B cell (primary cell): ENCODE measurements around the gene BRD1. TPM values are rescaled to one million over a fixed set of nuclear protein-coding genes. Genes with fewer than 3 reads are reported as not detected.

ENCODE experiments used
- ATAC-seq: fragments of 200-7000 bp; cut with Tn5 transposase; one replicate; pipeline ENCODE4 v1.10.0; 2021; ENCODE audit warnings: low read depth, mild to moderate bottlenecking, moderate number of reproducible peaks, moderate library complexity
- CTCF ChIA-PET: fragments of 350-600 bp; sonication (Branson Sonifier 250); formaldehyde crosslinking; loops from one replicate; lab custom pipeline; 2021; ENCODE audit warnings: antibody characterized with exemption, inconsistent platforms; lab: Charles Lee
- POLR2A ChIA-PET: fragments of 350-600 bp; sonication (Branson Sonifier 250); formaldehyde crosslinking; loops from one replicate; lab custom pipeline; 2021; ENCODE audit warnings: antibody characterized with exemption; lab: Charles Lee
- DNase-seq: peaks from one replicate; pipeline ENCODE4 v3.0.0; 2013
- H2AFZ ChIP-seq: 2 replicates; pipeline ENCODE4 v1.6.1; 2012; ENCODE audit warnings: mild to moderate bottlenecking, low read depth, low read length; ENCODE audit not compliant: insufficient read depth, poor library complexity, severe bottlenecking
- H3K27ac ChIP-seq, 2 donors: 1 replicate in 1 of 2; 2 replicates in 1 of 2; pipeline ENCODE4 v1.5.1; 2012 to 2013; ENCODE audit warnings: low read length in 2 of 2, mild to moderate bottlenecking in 2 of 2, moderate library complexity in 1 of 2
- H3K27me3 ChIP-seq, 4 experiments: fragments of 200-600 bp in 1 of 4; sonication (generic) in 1 of 4; replicated peaks in 1 of 4; 1 replicate in 2 of 4; 2 replicates in 2 of 4; pipeline versions ENCODE4 v1.6.1 to v1.7.0; 2013 to 2016; ENCODE audit warnings: low read length in 3 of 4, mild to moderate bottlenecking in 2 of 4, mixed read lengths in 1 of 4, moderate library complexity in 1 of 4; ENCODE audit not compliant: insufficient read depth in 4 of 4, control insufficient read depth in 3 of 4; ENCODE audit errors: control extremely low read depth in 1 of 4
- H3K36me3 ChIP-seq, 2 experiments: replicated peaks in 1 of 2; 1 replicate in 1 of 2; 2 replicates in 1 of 2; pipeline versions ENCODE4 v1.6.1 to v1.7.1; 2013; ENCODE audit warnings: low read length in 1 of 2; ENCODE audit not compliant: insufficient read depth in 2 of 2, control insufficient read depth in 1 of 2; ENCODE audit errors: control extremely low read depth in 1 of 2, extremely low read depth in 1 of 2
- H3K4me1 ChIP-seq, 2 donors: fragments of 200-600 bp in 1 of 2; sonication (generic) in 1 of 2; 1 replicate in 1 of 2; 2 replicates in 1 of 2; pipeline versions ENCODE4 v1.5.1 to v1.6.1; 2013 to 2017; ENCODE audit warnings: low read length in 2 of 2; ENCODE audit not compliant: control insufficient read depth in 2 of 2, insufficient read depth in 2 of 2
- H3K4me2 ChIP-seq: replicated peaks from 2 replicates; pipeline ENCODE3; 2012; ENCODE audit warnings: mild to moderate bottlenecking, low read depth, low read length; ENCODE audit not compliant: poor library complexity, severe bottlenecking
- H3K4me3 ChIP-seq, 5 experiments: fragments of 200-600 bp in 1 of 5; sonication (generic) in 1 of 5; 1 replicate in 3 of 5; 2 replicates in 2 of 5; pipeline versions ENCODE4 v1.5.1 to v1.7.0; 2011 to 2016; ENCODE audit warnings: low read length in 4 of 5, mild to moderate bottlenecking in 4 of 5, low read depth in 2 of 5, control low read depth in 1 of 5, moderate library complexity in 1 of 5; ENCODE audit not compliant: insufficient read depth in 1 of 5; ENCODE audit errors: control extremely low read depth in 1 of 5, extremely low read depth in 1 of 5
- H3K79me2 ChIP-seq: fragments of 200-600 bp; sonication (generic); one replicate; pipeline ENCODE4 v1.6.0; 2016; ENCODE audit warnings: low read length; ENCODE audit not compliant: control insufficient read depth, insufficient read depth
- H3K9ac ChIP-seq: fragments of 200-600 bp; sonication (generic); 2 replicates; pipeline ENCODE4 v1.6.1; 2017; ENCODE audit warnings: mild to moderate bottlenecking, low read length, moderate library complexity
- H3K9me3 ChIP-seq, 3 donors: one replicate each; pipeline versions ENCODE4 v1.6.1 to v1.7.1; 2013; ENCODE audit warnings: low read length in 2 of 3; ENCODE audit not compliant: control insufficient read depth in 2 of 3, insufficient read depth in 1 of 3; ENCODE audit errors: control extremely low read depth in 1 of 3
- H4K20me1 ChIP-seq: 2 replicates; pipeline ENCODE4 v1.6.0; 2012; ENCODE audit warnings: mild to moderate bottlenecking, low read length; ENCODE audit not compliant: insufficient read depth, control insufficient read depth, poor library complexity, severe bottlenecking
- H3K27ac Mint-ChIP-seq: one replicate; pipeline ENCODE4 v1.8.0; 2021; ENCODE audit warnings: mixed read lengths
- H3K27me3 Mint-ChIP-seq: one replicate; pipeline ENCODE4 v1.8.0; 2021; ENCODE audit warnings: mixed read lengths
- H3K4me1 Mint-ChIP-seq: one replicate; pipeline ENCODE4 v1.8.0; 2021; ENCODE audit warnings: mixed read lengths
- H3K4me3 Mint-ChIP-seq: one replicate; pipeline ENCODE4 v1.8.0; 2021; ENCODE audit warnings: mixed read lengths
- H3K9me3 Mint-ChIP-seq: one replicate; pipeline ENCODE4 v1.8.0; 2022; ENCODE audit warnings: mixed read lengths; ENCODE audit not compliant: insufficient read depth
- EZH2 ChIP-seq: IDR thresholded peaks from 2 replicates; pipeline ENCODE4 v1.6.1; 2012; ENCODE audit warnings: borderline replicate concordance, low read depth, mild to moderate bottlenecking, moderate library complexity, low read length; ENCODE audit not compliant: insufficient read depth, poor library complexity, severe bottlenecking
- WGBS: methylation state at CpG from one replicate; pipeline ENCODE4 v1.1.5; 2013; ENCODE audit warnings: missing lambda C conversion rate; ENCODE audit not compliant: insufficient coverage; 5-methylcytosine and 5-hydroxymethylcytosine counted together
- intact Hi-C: fragments of 100-400 bp; cut with micrococcal nuclease; formaldehyde crosslinking; loops from one replicate; pipeline ENCODE4 v1.10.0; 2022
- polyA plus RNA-seq: library from polyadenylated mRNA; depleted of rRNA; stranded (reverse); fragments of >200 nt; gene quantifications from 2 replicates; pipeline ENCODE4 v1.2.3, GENCODE V29; 2012
- total RNA-seq, 2 donors: library from RNA; stranded (reverse); fragments of 120-200 nt in 1 of 2; gene quantifications; 1 replicate in 1 of 2; 2 replicates in 1 of 2; pipeline versions ENCODE4 v1.2.3 to v1.2.4, GENCODE V29; 2013 to 2022
- TF ChIP-seq, protein P1 (sequence below): fragments of 200-600 bp; IDR thresholded peaks from one replicate; pipeline ENCODE4 v1.8.0; 2022; ENCODE audit warnings: antibody characterized with exemption, mild to moderate bottlenecking

Gene BRD1
- total and polyA plus RNA-seq, 2 donors (not counting 1 experiment from before 2014, with no cell fraction given) = 16.9 to 73.3 TPM

DNA sequence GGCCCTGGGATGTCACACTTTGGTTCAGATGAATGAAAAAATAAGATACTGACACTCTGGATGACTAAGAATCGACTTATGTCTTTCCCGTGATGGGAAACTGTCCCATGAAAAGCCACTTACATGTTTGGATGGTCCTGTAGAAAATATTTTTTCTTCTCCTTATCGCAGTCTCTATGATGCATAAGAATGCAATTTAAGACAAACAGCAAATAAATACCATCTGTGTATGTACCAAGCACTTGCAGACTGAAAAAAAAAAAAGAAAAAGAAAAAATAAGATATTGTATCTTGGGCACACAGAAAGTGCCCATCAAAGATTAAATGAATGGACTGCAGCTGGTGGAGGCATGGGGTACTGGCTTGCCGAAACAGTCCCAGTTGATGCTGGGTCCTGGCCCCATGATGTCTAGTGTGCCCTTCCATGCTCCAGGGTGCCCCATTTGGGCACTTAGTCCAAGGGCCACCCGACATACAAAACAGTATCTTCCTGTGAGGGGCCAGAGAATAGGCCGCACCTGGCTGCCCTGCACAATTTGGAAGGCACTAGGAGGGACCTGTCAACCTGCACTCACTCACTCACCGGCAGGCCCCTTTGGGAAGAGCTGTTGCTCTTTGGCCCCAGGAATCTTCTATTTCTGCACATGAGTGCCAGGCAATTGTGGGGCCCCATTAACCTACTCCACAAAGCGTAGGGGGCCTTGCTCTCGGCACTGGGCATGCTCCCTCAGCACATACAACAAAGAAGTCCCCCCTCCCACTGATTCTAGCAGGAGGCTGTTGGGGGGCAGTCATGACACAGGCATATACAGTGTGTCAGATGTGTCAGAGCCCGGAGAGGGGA lies 23.5 kb upstream of the BRD1 start:
- Histone ChIP-seq H3K9me3 (peaks cover 0 to 14% (median 0%) of the 10 kb centered on the region in 3 donors), H3K4me1 (peaks cover 35 to 45% of the 10 kb centered on the region in 2 donors), H3K27me3 (peaks cover 0 to 35% (median 19%) of the 10 kb centered on the region in 4 experiments), H3K36me3 (no peaks in the 10 kb centered on the region), H3K27ac (no peak overlapping the region), H4K20me1 (peaks cover 24% of the 10 kb centered on the region), H3K79me2 (peaks cover 21% of the 10 kb centered on the region), H3K9ac (no peak overlapping the region), H3K4me3 (no peak overlapping the region), H3K4me2 (no peak overlapping the region), H2AFZ (no peak overlapping the region)
- TF ChIP-seq, protein P1, sequence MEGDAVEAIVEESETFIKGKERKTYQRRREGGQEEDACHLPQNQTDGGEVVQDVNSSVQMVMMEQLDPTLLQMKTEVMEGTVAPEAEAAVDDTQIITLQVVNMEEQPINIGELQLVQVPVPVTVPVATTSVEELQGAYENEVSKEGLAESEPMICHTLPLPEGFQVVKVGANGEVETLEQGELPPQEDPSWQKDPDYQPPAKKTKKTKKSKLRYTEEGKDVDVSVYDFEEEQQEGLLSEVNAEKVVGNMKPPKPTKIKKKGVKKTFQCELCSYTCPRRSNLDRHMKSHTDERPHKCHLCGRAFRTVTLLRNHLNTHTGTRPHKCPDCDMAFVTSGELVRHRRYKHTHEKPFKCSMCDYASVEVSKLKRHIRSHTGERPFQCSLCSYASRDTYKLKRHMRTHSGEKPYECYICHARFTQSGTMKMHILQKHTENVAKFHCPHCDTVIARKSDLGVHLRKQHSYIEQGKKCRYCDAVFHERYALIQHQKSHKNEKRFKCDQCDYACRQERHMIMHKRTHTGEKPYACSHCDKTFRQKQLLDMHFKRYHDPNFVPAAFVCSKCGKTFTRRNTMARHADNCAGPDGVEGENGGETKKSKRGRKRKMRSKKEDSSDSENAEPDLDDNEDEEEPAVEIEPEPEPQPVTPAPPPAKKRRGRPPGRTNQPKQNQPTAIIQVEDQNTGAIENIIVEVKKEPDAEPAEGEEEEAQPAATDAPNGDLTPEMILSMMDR = no peak
- no peak for TF ChIP-seq EZH2
- ChIA-PET CTCF (no interaction called here), POLR2A (no interaction called here)
- intact Hi-C loops = loop anchor here (5.0 kb wide), 2 partner anchors 121 to 341 kb away; no protein-coding TSS in a partner anchor
- H3K4me1 Mint-ChIP-seq = peaks cover 40% of the 10 kb centered on the region
- peaks cover 28% of the 10 kb centered on the region for H3K27me3 Mint-ChIP-seq
- peak overlapping the region; percentile 54 for H3K27ac Mint-ChIP-seq
- H3K9me3 Mint-ChIP-seq = no peaks in the 10 kb centered on the region
- ATAC-seq (no peak), DNase-seq (no peak)
- peak overlapping the region; percentile 68 for H3K4me3 Mint-ChIP-seq
- 87% methylated on average over 5 of the region's 10 CpGs for WGBS
